A549 (cell line): Measurements from ENCODE around the gene NCF2.

Source experiments
- BHLHE40 ChIP-seq: IDR thresholded peaks from 2 replicates; pipeline ENCODE4 v1.6.1; 2012; ENCODE audit warnings: low read depth, low read length, inconsistent platforms
- CEBPB ChIP-seq, 2 experiments: fragments of >200 bp in 1 of 2; sonication (Bioruptor Twin) in 1 of 2; formaldehyde crosslinking in 1 of 2; IDR thresholded peaks; 2 replicates each; pipeline ENCODE4 v1.6.1; 2012 to 2016
- CHD2 ChIP-seq: fragments of 150-350 bp; IDR thresholded peaks from 2 replicates; pipeline ENCODE4 v1.6.1; 2014; ENCODE audit warnings: low read length; ENCODE audit not compliant: partially characterized antibody
- CTCF ChIP-seq: fragments of >200 bp; sonication (Bioruptor Twin); formaldehyde crosslinking; IDR thresholded peaks from 3 replicates; pipeline ENCODE4 v1.5.1; 2016
- ESRRA ChIP-seq: fragments of 150-350 bp; IDR thresholded peaks from 2 replicates; pipeline ENCODE4 v1.6.1; 2014; ENCODE audit warnings: mild to moderate bottlenecking, low read length, borderline replicate concordance

GRCh38 chr1:183571678-183572268 lies 18.5 kb downstream of the NCF2 start:
- no peak for TF ChIP-seq CEBPB (IDR thresholded peaks at IDR 0.05)
- TF ChIP-seq CTCF = no peak
- TF ChIP-seq BHLHE40 = no peak
- TF ChIP-seq ESRRA = no peak
- no peak for TF ChIP-seq CHD2
